Progenitor cell of endocrine pancreas (in vitro differentiated cells): ENCODE data around the gene DDX24. TPM values are rescaled to one million over a fixed set of nuclear protein-coding genes. Genes with fewer than 3 reads are reported as not detected.

Experiments
- DNase-seq: peaks from one replicate; pipeline ENCODE4 v3.0.0; 2021; ENCODE audit warnings: low spot score; ENCODE audit not compliant: unreplicated experiment
- H3K27ac Mint-ChIP-seq: 2 replicates; pipeline ENCODE4 v1.8.0; 2021; ENCODE audit warnings: mild to moderate bottlenecking, moderate library complexity, mixed read lengths
- H3K27me3 Mint-ChIP-seq: 2 replicates; pipeline ENCODE4 v1.8.0; 2021; ENCODE audit warnings: mixed read lengths
- H3K36me3 Mint-ChIP-seq: 2 replicates; pipeline ENCODE4 v1.8.0; 2022; ENCODE audit warnings: mixed read lengths; ENCODE audit not compliant: insufficient read depth
- H3K4me1 Mint-ChIP-seq: 2 replicates; pipeline ENCODE4 v1.8.0; 2021; ENCODE audit warnings: low read depth, mixed read lengths
- H3K4me3 Mint-ChIP-seq: 2 replicates; pipeline ENCODE4 v1.8.0; 2021; ENCODE audit warnings: low read depth, mild to moderate bottlenecking, moderate library complexity, mixed read lengths
- H3K9me3 Mint-ChIP-seq: 2 replicates; pipeline ENCODE4 v1.8.0; 2021; ENCODE audit warnings: low read depth, mixed read lengths
- CTCF ChIP-seq: fragments of 200-600 bp; sonication (generic); IDR thresholded peaks from one replicate; pipeline ENCODE4 v1.5.0; 2021; ENCODE audit warnings: antibody characterized with exemption, mild to moderate bottlenecking; ENCODE audit not compliant: unreplicated experiment
- total RNA-seq: library from RNA; stranded (reverse); gene quantifications from 2 replicates; pipeline ENCODE4 v1.2.1, GENCODE V29; 2021

DDX24 gene
- total RNA-seq, 1 donor from 2014 or later: 139 TPM

- no peak overlapping the region for H3K4me3 Mint-ChIP-seq
- H3K27me3 Mint-ChIP-seq: peaks cover 20% of the 10 kb centered on the region
- TF ChIP-seq CTCF: no peak
- DNase-seq: no peak
- no peaks in the 10 kb centered on the region for H3K4me1 Mint-ChIP-seq
- H3K27ac Mint-ChIP-seq: no peak overlapping the region
- no peaks in the 10 kb centered on the region for H3K36me3 Mint-ChIP-seq
- no peaks in the 10 kb centered on the region for H3K9me3 Mint-ChIP-seq
Observed at GRCh38 chr14:94113908-94114588, 33.0 kb upstream of the DDX24 start.

GRCh38 chr14:94113490-94113889 is 32.5 kb upstream of the DDX24 start:
- Mint-ChIP-seq H3K9me3 (no peaks in the 10 kb centered on the region), H3K27ac (no peak overlapping the region)
- DNase-seq: no peak

GRCh38 chr14:94113073-94113472 is 32.1 kb upstream of the DDX24 start:
- DNase-seq: no peak
- Mint-ChIP-seq H3K36me3 (peaks cover under 1% of the 10 kb centered on the region), H3K27ac (no peak overlapping the region), H3K9me3 (no peaks in the 10 kb centered on the region), H3K4me1 (peaks cover 3% of the 10 kb centered on the region), H3K27me3 (peaks cover 20% of the 10 kb centered on the region), H3K4me3 (no peak overlapping the region)
- TF ChIP-seq CTCF: no peak

More at GRCh38 chr14:94113490-94113889, 32.5 kb upstream of the DDX24 start:
- H3K4me1 Mint-ChIP-seq: peaks cover 2% of the 10 kb centered on the region
- TF ChIP-seq CTCF: no peak
- peaks cover 20% of the 10 kb centered on the region for H3K27me3 Mint-ChIP-seq
- no peak overlapping the region for H3K4me3 Mint-ChIP-seq
- H3K36me3 Mint-ChIP-seq: no peaks in the 10 kb centered on the region

DNA sequence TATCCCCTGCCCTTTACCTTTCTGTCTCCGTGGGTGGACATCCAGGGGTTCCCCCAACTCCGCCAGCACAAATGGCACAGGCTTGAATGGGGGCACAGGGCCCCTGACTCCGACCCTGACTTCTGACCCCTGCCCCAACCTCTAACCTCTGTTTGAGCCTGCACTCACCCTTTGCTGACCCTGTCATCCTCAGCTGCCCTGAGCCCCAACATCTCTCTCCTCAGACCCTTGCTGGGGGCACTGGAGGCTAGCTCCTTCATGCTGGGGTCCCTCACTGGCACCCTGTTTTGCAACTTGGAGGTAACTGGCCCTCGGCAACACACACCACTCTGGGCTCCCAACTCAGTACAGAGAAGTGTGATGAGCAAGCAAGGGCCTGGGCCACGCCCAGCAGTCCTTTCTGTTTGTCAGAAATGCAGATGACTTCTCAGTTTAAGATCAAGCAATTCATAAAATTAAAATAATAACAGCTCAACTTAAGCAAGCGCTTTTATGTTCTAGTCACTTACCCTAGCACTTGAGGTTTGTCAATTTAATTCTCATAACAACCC is 31.6 kb upstream of the DDX24 start:
- Mint-ChIP-seq H3K9me3 (no peaks in the 10 kb centered on the region), H3K4me1 (peaks cover 3% of the 10 kb centered on the region), H3K36me3 (peaks cover 2% of the 10 kb centered on the region), H3K4me3 (no peak overlapping the region), H3K27me3 (peaks cover 18% of the 10 kb centered on the region), H3K27ac (peak overlapping the region; percentile 76)
- no peak for DNase-seq
- no peak for TF ChIP-seq CTCF

DNA sequence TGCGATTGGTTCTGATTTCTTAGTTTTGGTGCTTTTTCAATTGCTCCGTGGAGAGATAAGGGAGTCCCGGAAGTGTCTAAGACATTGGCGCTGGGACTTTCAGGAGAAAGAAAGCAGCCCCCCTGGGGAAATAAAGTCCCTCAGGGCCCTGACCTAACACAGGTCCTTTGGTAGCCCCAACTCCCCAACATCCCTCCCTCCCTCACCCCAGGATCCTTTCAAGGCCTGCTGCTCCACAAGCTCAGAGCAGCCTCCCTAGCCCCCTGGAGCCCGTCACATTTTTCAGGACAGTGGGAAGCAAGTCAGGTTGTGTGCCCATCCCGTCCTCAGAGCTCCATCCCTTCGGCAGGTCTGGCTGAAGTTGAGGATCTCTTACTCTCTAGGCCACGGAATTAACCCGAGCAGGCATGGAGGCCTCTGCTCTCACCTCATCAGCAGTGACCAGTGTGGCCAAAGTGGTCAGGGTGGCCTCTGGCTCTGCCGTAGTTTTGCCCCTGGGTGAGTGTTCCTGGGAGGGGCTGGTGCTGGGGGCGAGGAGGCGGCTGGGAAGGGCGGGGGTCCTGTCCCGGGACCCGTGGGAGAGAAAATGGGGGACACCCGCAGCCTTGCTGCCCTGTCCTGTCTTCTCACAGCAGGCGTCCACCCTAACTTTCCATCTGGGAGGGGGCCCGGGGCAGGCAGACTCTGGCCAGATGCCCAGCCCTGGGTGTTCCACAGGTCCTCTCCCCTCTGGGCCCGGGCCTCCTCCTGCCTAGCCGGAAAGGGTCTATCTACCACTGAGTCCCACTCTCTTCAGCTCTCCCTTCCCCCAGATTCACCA is 30.5 kb upstream of the DDX24 start:
- Mint-ChIP-seq H3K4me1 (peaks cover 3% of the 10 kb centered on the region), H3K27me3 (peaks cover 16% of the 10 kb centered on the region), H3K9me3 (no peaks in the 10 kb centered on the region), H3K4me3 (no peak overlapping the region), H3K27ac (no peak overlapping the region), H3K36me3 (peaks cover 2% of the 10 kb centered on the region)
- TF ChIP-seq CTCF: no peak
- DNase-seq: no peak
